Adipocyte (in vitro differentiated cells): ENCODE data around the gene ACADM.
"Not testable (repeated sequence)": the region's sequence is repeated elsewhere in the genome, so short reads cannot be mapped to it uniquely, and the experiment has no call there.

Source experiments
- DNase-seq: peaks from one replicate; pipeline ENCODE4 v3.0.0-alpha.2; 2015; ENCODE audit warnings: low read depth
- H3K27me3 ChIP-seq: replicated peaks from 2 replicates; pipeline ENCODE4 v1.7.0; 2013; ENCODE audit warnings: mild to moderate bottlenecking, low read length, moderate library complexity; ENCODE audit not compliant: control insufficient read depth, insufficient read depth
- H3K36me3 ChIP-seq: 2 replicates; pipeline ENCODE4 v1.7.0; 2013; ENCODE audit warnings: low read length, mild to moderate bottlenecking, moderate library complexity; ENCODE audit not compliant: control insufficient read depth, insufficient read depth, severe bottlenecking
- H3K4me1 ChIP-seq: 2 replicates; pipeline ENCODE4 v1.7.0; 2013; ENCODE audit warnings: mild to moderate bottlenecking, low read length, moderate library complexity; ENCODE audit not compliant: control insufficient read depth, insufficient read depth
- H3K4me3 ChIP-seq: 2 replicates; pipeline ENCODE4 v1.7.0; 2013; ENCODE audit warnings: mild to moderate bottlenecking, low read length, moderate library complexity
- H3K9ac ChIP-seq: 2 replicates; pipeline ENCODE4 v1.7.0; 2013; ENCODE audit warnings: mild to moderate bottlenecking, low read length, moderate library complexity
- H3K9me3 ChIP-seq: 2 replicates; pipeline ENCODE4 v1.7.0; 2013; ENCODE audit warnings: mild to moderate bottlenecking, low read length, moderate library complexity; ENCODE audit not compliant: control insufficient read depth

ACADM gene

DNA sequence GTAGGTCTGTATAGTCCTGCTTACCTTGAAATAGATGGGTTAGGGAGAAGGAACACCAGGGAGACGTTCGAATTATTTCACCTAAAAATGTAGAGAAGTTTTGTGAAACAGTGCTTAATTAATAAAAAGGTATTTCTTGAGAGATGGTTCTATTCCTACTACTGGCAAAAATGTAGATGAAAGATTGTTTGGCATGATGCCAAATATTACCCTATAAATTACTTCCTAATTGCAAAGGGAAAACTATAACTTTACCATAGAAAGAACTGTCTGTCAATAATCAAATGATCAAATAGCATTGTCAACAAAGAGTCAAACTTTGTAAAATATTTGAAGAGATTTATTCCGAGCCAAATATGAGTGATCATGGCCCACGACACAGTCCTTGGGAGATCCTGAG is 4.2 kb upstream of the ACADM start:
- H3K27me3 ChIP-seq, result no peaks in the 10 kb centered on the region
- no peak for DNase-seq
- H3K9me3 ChIP-seq, result no peaks in the 10 kb centered on the region
- no peak overlapping the region for H3K4me3 ChIP-seq
- H3K36me3 ChIP-seq, result no peaks in the 10 kb centered on the region
- H3K9ac ChIP-seq, result no peak overlapping the region
- H3K4me1 ChIP-seq, result peaks cover 5% of the 10 kb centered on the region

DNA sequence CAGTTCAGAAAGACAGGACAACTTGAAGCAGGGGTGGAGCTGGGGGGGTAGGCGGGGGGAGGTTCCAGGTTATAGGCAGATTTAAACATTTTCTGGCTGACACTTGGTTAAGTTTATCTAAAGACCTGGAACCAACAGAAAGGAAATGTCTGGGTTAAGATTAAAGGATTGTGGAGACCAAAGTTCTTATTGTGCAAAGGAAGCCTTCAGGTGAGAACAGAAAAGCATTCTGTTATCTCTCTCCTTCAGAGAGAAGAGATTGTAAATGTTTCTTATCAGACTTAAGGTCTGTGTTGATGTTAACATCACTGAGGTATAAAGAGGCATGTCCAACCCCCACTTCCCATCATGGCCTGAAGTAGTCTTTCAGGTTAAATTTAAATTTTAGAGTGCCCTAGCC is 3.7 kb upstream of the ACADM start:
- Histone ChIP-seq H3K4me1 (peaks cover 8% of the 10 kb centered on the region), H3K27me3 (no peaks in the 10 kb centered on the region), H3K36me3 (no peaks in the 10 kb centered on the region), H3K9me3 (no peaks in the 10 kb centered on the region), H3K9ac (no peak overlapping the region), H3K4me3 (no peak overlapping the region)
- no peak for DNase-seq

DNA sequence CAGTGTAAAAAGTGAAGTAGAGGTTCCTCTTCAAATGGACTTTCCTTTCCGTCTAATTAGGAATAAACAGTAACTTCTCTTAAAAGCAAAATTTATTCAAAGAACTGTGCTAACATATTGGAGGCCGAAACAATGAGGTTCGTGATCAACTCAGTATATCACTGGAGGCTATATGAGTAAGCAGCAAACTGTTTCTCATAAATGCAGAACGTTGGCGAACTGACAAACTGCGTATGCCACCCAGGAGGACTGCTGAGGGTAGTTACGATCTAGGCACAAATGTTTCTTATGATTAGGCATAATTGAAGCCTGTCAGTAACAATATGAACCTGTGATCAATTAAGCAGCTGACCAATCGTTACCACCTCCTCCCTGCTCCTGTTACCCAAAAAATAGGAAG is 2.3 kb upstream of the ACADM start:
- peaks cover 21% of the 10 kb centered on the region for H3K4me1 ChIP-seq
- H3K9ac ChIP-seq, H3K4me3 ChIP-seq, H3K27me3 ChIP-seq, DNase-seq, H3K9me3 ChIP-seq, H3K36me3 ChIP-seq: not testable (repeated sequence)

DNA sequence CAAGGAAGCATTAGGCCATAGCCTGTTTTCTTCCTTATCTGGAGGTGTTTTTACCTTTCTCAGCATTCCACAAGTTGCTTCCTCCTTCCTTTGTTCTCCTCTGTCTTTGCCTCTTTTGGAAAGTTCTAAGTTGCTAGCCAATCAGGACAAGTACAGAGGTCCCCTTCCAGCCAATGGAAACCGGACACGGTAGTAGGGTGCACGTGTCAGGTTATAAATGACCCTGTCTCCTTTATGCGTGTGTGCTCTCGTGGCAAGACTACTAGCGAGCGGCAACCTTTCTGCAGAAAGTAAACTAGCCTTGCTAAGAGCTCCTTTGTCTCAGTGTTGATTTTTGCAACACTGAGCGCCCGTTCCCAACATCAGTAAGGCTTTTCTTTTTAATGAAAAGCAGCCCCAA is 1.5 kb upstream of the ACADM start:
- Histone ChIP-seq H3K27me3 (no peaks in the 10 kb centered on the region), H3K36me3 (no peaks in the 10 kb centered on the region), H3K9me3 (no peaks in the 10 kb centered on the region), H3K4me1 (peaks cover 27% of the 10 kb centered on the region), H3K9ac (no peak overlapping the region), H3K4me3 (no peak overlapping the region)
- no peak for DNase-seq

DNA sequence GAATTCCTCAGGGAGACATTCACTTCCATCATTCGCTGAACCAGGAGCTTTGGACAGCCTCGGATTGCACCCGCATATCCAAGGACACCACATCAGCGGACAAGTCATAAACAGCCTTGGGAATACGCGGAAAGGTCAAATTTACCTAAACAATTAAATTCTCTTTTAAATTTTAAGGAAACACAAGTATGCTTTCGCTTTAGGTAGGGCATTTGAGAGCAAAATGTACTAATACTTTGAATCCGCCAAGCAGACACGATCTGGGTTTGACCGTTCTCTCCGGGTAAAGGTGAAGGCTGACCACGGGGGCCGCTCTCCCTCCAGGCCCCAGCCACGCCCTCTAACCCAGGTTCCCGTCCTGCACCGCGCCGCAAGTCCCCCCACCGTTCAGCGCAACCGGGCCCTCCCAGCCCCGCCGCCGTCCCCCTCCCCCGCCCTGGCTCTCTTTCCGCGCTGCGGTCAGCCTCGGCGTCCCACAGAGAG is 479 bp upstream of the ACADM start:
- peak; percentile 81 for DNase-seq

DNA sequence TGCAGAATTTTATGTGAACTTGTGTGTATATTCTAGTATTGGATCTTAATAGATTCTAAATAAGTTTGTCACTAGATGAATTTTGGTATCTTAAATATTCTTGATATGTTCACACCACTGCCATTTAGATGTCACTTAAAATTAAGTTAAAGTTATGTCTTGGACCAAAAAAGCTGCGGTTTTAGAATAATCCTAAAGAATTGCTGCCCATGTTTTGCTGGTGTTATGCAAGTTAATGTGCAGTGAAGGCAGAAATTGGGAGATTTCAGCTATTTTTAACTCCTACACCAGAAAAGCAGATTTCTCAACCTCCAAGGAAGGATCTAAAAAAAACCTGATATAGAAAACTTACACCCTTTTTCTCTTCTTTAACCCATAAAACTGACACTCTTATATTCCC is 757 bp downstream of the ACADM start:
- Histone ChIP-seq H3K27me3 (no peaks in the 10 kb centered on the region), H3K4me3 (peak overlapping the region; percentile 98), H3K36me3 (peaks cover 4% of the 10 kb centered on the region), H3K9me3 (no peaks in the 10 kb centered on the region), H3K9ac (peak overlapping the region; percentile 96), H3K4me1 (peaks cover 29% of the 10 kb centered on the region)
- DNase-seq, result peak; percentile 67

More for the DNA sequence above, 479 bp upstream of the ACADM start:
- Histone ChIP-seq H3K9ac (peak overlapping the region; percentile 96), H3K27me3 (no peaks in the 10 kb centered on the region), H3K4me3 (peak overlapping the region; percentile 98), H3K4me1 (peaks cover 29% of the 10 kb centered on the region), H3K9me3 (no peaks in the 10 kb centered on the region), H3K36me3 (peaks cover 4% of the 10 kb centered on the region)

DNA sequence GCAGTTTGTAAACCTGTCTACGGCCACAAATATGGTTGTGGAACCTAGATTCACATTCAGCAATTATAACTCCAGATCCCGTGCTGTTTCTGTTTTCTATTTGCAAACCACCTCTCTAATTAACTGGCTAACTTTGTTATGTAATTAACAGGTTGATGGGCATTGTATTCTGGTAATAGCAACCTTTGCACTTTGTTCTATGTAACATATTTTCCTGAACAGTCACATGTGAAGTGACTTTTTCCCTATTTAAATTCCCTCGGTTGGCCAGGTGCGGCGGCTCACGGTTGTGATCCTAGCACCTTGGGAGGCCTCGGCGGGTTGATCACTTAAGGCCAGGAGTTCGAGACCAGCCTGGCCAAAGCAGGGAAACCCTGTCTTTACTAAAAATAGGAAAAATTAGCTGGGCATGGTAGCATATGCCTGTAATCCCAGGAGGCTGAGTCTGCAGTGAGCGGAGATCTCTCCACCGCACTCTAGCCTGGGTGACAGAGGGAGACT is 1.4 kb downstream of the ACADM start:
- peaks cover 29% of the 10 kb centered on the region for H3K4me1 ChIP-seq
- peaks cover 4% of the 10 kb centered on the region for H3K36me3 ChIP-seq
- H3K4me3 ChIP-seq, result peak overlapping the region; percentile 98
- no peak for DNase-seq
- H3K9ac ChIP-seq, result peak overlapping the region; percentile 96
- no peaks in the 10 kb centered on the region for H3K9me3 ChIP-seq
- H3K27me3 ChIP-seq, result no peaks in the 10 kb centered on the region

DNA sequence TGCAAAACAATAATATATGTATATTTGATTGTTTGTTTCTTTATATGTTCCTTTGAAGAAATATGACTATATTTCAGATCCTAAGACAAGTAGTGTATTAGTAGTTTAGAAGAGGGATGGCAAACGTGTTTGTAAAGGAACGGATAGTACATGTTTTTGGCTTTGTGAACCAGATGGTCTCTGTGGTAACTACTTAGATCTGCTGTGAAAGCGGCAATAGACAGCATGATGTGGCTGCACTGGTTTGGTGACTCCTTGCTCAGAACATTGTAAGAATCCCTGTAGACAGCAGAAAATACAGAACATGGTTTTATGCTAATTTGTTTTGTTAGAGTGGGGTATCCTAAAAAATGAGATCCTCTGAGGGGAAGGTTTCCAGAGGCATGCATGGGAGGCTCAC is 3.1 kb downstream of the ACADM start:
- no peaks in the 10 kb centered on the region for H3K27me3 ChIP-seq
- no peak for DNase-seq
- peaks cover 40% of the 10 kb centered on the region for H3K4me1 ChIP-seq
- no peak overlapping the region for H3K9ac ChIP-seq
- no peaks in the 10 kb centered on the region for H3K9me3 ChIP-seq
- peak overlapping the region; percentile 1 for H3K4me3 ChIP-seq
- peaks cover 6% of the 10 kb centered on the region for H3K36me3 ChIP-seq

DNA sequence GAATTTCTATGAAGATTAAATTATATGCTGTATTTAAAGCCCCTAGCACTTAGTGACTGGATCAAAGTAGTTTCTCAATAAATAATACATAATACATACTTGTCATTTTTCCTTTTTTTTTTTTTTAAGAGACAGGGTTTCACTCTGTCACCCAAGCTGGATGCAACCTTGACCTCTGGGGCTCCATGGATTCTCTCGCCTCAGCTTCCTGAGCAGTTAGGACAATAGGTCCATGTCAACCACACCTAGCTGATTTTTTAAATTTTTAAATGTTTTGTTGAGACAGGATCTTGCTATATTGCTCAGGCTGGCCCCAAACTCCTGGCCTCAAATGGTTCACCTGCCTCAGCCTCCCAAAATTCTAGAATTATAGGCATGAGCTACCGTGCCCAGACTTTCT is 5.9 kb downstream of the ACADM start:
- H3K4me1 ChIP-seq, result peaks cover 36% of the 10 kb centered on the region
- peaks cover 31% of the 10 kb centered on the region for H3K36me3 ChIP-seq
- H3K4me3 ChIP-seq, result no peak overlapping the region
- no peak for DNase-seq
- H3K27me3 ChIP-seq, result no peaks in the 10 kb centered on the region
- no peak overlapping the region for H3K9ac ChIP-seq
- H3K9me3 ChIP-seq, result no peaks in the 10 kb centered on the region

DNA sequence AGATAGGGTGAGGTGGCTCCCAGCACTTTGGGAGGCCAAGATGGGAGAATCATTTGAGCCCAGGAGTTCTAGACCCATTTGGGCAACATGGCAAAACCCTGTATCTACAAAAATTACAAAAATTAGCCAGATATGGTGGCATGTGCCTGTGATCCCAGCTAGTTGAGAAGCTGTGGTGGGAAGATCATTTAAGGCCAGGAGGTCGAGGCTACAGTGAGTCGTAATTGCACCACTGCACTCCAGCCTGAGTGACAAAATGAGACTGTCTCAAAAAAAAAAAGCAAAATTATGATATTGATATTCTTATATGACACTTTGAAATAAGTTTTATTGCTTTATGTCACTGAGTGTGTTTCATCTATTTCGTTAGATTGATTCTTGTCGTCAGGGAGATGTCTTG is 7.4 kb downstream of the ACADM start:
- peaks cover 24% of the 10 kb centered on the region for H3K4me1 ChIP-seq
- no peaks in the 10 kb centered on the region for H3K9me3 ChIP-seq
- no peak overlapping the region for H3K9ac ChIP-seq
- H3K4me3 ChIP-seq, result no peak overlapping the region
- DNase-seq, result no peak
- peaks cover 42% of the 10 kb centered on the region for H3K36me3 ChIP-seq
- no peaks in the 10 kb centered on the region for H3K27me3 ChIP-seq

DNA sequence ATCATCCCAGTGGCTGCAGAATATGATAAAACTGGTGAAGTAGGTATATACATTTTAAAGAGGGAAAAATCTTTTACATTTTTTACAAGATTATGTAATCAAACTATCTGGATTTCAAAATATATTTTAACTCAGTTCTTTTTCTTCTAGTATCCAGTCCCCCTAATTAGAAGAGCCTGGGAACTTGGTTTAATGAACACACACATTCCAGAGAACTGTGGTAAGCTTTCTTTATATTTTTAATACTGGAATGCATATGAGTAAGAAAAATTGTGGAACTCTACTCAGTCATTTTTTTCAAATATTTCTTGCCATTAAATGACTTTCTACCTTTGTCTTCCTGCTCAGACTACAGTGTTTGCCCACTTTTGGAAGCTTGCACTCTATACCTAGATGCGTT is 8.2 kb downstream of the ACADM start:
- peaks cover 47% of the 10 kb centered on the region for H3K36me3 ChIP-seq

DNA sequence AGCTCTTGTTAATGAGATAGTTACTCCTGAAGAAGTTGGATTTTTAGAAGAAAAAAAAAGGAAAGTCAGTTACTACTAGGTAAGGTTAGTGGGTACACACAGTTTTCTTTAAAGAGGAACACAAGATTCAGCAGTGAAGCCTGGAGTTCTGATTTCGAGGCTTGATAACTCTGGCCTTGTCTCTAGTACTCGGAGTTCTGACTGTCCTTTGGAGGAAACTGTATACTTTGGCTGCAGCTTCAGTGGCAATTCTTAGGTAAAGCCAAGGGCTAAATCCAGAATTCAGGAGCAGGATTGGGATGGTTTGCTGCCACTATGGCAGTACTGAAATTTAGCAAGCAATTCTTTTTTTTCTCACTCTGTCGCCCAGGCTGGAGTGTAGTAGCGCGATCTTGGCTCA is 9.2 kb downstream of the ACADM start:
- Histone ChIP-seq H3K9me3 (no peaks in the 10 kb centered on the region), H3K27me3 (no peaks in the 10 kb centered on the region), H3K9ac (no peak overlapping the region), H3K4me1 (peaks cover 12% of the 10 kb centered on the region), H3K4me3 (no peak overlapping the region), H3K36me3 (peaks cover 47% of the 10 kb centered on the region)
- DNase-seq, result no peak

More for the DNA sequence above, 8.2 kb downstream of the ACADM start:
- H3K4me3 ChIP-seq, result no peak overlapping the region
- H3K27me3 ChIP-seq, result no peaks in the 10 kb centered on the region
- H3K4me1 ChIP-seq, result peaks cover 16% of the 10 kb centered on the region
- H3K9me3 ChIP-seq, result no peaks in the 10 kb centered on the region
- DNase-seq, result peak; percentile 36
- no peak overlapping the region for H3K9ac ChIP-seq
